AG09309 (cell line): Measurements from ENCODE around the gene SLC6A6.

Source experiments
- DNase-seq: peaks from one replicate; pipeline ENCODE4 v3.0.0-alpha.2; 2010; ENCODE audit warnings: low read depth
- H3K4me3 ChIP-seq: 2 replicates; pipeline ENCODE4 v1.5.1; 2011; ENCODE audit warnings: mild to moderate bottlenecking, low read depth, low read length, moderate library complexity; ENCODE audit not compliant: control insufficient read depth
- CTCF ChIP-seq: IDR thresholded peaks from 2 replicates; pipeline ENCODE4 v1.5.1; 2011; ENCODE audit warnings: mild to moderate bottlenecking, low read depth, low read length, inconsistent platforms; ENCODE audit not compliant: insufficient read depth, control insufficient read depth; ENCODE audit errors: missing control alignments

Gene SLC6A6

DNA sequence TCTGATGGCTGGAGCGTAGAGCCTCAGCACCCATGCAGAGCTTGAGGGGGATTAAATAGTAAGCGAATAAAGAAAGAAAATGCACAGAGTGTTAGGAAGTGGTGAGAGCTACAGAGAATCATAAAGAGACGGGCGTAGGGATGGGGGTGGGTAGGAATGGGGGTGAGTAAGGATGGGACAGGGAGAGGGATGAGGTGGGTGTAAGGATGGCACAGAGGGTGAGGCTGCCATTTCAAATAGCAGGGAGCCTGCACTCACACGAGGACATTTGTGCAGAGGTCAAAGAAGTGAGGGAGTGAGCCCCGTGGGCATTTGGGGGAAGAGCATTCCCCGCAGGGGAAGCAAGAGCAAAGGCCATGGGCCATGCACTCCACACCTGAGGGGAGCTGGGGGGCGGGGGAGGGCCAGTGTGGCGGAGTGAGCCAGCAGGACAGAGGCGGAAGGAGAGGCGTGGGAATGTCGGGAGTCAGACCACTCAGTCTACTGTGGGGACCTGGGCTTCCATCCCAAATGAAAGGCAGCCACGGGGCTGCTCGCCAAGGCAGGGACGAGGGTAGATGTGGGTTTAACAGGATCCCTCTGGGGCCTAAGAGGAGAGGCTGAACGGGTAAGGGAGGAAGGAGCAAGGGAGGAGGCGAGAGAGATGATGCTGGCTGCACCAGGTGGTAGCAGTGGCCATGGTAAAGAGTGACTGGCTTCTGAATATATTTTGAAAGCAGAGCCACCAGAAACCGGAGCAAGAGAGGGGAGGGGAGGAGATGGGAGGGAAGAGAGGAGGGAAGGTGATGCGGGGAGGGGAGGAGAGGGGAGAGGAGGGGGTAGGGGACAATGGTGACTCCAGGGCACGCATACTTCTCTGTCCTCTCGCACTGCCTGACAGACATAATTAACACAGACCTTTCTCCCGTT is 35.2 kb upstream of the SLC6A6 start:
- no peak for DNase-seq
- TF ChIP-seq CTCF, result no peak

DNA sequence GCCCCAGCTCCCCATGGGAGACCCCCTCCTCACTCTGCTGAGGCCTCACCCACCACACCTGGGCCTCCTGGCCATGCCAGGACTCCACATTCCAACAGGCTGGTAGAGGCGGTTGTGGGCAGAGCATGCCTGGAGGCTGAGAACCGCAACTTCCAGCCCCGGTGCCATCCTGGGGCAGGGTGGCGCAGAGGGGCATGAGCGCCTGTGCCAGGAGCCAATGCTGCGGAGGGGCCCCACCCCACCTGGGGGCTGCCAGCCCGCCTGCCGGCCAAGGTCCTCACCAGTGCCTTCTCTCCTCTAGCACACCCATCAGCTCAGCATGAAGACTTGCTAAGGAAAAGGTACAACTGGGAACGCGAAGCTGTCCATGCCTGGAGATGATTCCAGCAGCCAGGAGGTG is 34.3 kb upstream of the SLC6A6 start:
- no peak for TF ChIP-seq CTCF
- DNase-seq, result no peak
- no peak overlapping the region for H3K4me3 ChIP-seq

More for the DNA sequence above, 35.2 kb upstream of the SLC6A6 start:
- no peak overlapping the region for H3K4me3 ChIP-seq

DNA sequence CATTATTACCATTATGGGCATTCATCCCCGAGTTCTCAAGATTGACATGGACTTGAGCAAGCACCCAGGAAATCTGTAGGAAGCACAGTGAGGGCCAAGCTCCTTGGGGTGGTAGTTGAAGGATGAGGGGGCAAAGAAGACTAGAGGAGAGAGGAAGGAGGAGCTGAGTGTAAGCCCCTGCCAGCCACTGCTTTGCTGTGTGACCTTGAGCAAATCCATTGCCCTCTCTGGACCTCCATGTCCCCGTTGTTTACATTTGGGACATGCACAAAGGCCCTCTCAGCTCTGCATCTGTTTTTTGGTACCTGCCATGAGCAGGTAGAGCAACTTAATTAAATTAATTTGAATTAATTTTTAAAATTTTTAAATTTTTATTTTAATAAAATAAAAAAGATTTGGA is 33.5 kb upstream of the SLC6A6 start:
- no peak for TF ChIP-seq CTCF
- no peak overlapping the region for H3K4me3 ChIP-seq
- no peak for DNase-seq

- H3K4me3 ChIP-seq, result no peak overlapping the region
- peak; percentile 6 for TF ChIP-seq CTCF
- no peak for DNase-seq
These were observed 32.4 kb upstream of the SLC6A6 start for GRCh38 chr3:14369675-14370669.

DNA sequence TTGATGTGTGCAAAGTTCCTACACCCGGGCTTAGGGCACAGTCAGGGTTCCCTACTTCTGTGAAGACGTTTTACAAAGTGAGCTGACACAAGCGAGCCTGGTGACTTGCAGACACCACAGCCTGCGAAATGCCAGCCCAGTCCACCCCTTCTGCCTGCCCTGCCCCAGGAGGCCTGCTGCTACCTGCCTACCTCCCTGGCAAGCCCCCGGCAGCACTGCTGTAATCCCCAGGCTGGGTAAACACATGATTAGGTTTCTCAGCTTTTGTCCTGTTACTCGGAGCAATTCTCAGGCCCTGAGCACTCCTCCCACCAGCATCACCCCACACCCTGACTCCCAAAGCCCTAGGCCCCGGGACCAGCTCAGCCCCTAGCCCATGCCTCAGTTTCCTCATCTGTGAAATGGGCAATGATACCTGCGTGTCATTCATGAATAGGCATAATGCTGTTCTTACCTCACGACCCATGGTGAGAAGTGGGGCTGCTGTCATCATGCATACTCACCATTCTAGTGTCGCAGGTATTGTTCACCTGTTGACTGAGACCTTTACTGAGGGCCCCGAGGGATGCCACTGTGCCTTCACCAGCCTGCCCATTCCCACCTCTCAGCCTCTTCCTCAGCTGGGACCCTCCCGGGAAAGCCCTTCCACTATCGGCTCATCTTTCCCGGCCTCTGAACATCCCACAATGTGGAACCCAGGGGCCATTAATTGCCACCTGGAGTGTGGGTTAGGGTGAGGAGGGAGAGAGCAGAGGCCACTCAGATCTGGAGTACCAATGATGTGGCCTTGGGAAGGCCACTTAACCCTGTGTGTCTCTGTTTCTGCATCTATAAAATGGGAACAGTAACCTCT is 31.5 kb upstream of the SLC6A6 start:
- TF ChIP-seq CTCF, result no peak
- H3K4me3 ChIP-seq, result no peak overlapping the region
- no peak for DNase-seq
